CD14-positive monocyte (primary cell): Measurements from ENCODE around the gene RNGTT. TPM values are rescaled to one million over a fixed set of nuclear protein-coding genes. Genes with fewer than 3 reads are reported as not detected.

Source experiments
- DNase-seq, 3 donors: peaks; one replicate each; pipeline ENCODE4 v3.0.0-alpha.2; 2011 to 2022
- H2AFZ ChIP-seq: 2 replicates; pipeline ENCODE4 v1.6.0; 2012; ENCODE audit warnings: mild to moderate bottlenecking, low read depth, low read length, inconsistent platforms; ENCODE audit not compliant: insufficient read depth, poor library complexity, severe bottlenecking
- H3K27ac ChIP-seq, 2 donors: 1 replicate in 1 of 2; 2 replicates in 1 of 2; pipeline ENCODE4 v1.5.1; 2012 to 2013; ENCODE audit warnings: low read length in 2 of 2, control low read depth in 1 of 2, inconsistent platforms in 1 of 2, low read depth in 1 of 2, mild to moderate bottlenecking in 1 of 2
- H3K27me3 ChIP-seq, 2 donors: one replicate each; pipeline versions ENCODE4 v1.6.0 to v1.6.1; 2011 to 2013; ENCODE audit warnings: low read length in 2 of 2; ENCODE audit not compliant: control insufficient read depth in 2 of 2, insufficient read depth in 2 of 2
- H3K36me3 ChIP-seq, 2 donors: replicated peaks in 1 of 2; 1 replicate in 1 of 2; 2 replicates in 1 of 2; pipeline versions ENCODE4 v1.5.1 to v1.6.1; 2012 to 2013; ENCODE audit warnings: low read length in 2 of 2, control low read depth in 1 of 2, inconsistent platforms in 1 of 2, mild to moderate bottlenecking in 1 of 2; ENCODE audit not compliant: insufficient read depth in 2 of 2, control insufficient read depth in 1 of 2
- H3K4me1 ChIP-seq, 2 donors: 1 replicate in 1 of 2; 2 replicates in 1 of 2; pipeline versions ENCODE4 v1.5.1 to v1.6.1; 2012 to 2013; ENCODE audit warnings: low read length in 2 of 2, control low read depth in 1 of 2, inconsistent platforms in 1 of 2, mild to moderate bottlenecking in 1 of 2, moderate library complexity in 1 of 2; ENCODE audit not compliant: insufficient read depth in 2 of 2, control insufficient read depth in 1 of 2
- H3K4me2 ChIP-seq: replicated peaks from 2 replicates; pipeline ENCODE3; 2012; ENCODE audit warnings: low read length, moderate library complexity, mild to moderate bottlenecking; ENCODE audit not compliant: poor library complexity, severe bottlenecking; ENCODE audit errors: extremely low read depth
- H3K4me3 ChIP-seq, 3 experiments: fragments of 200-600 bp in 1 of 3; sonication (generic) in 1 of 3; replicated peaks in 1 of 3; 1 replicate in 2 of 3; 2 replicates in 1 of 3; pipeline ENCODE4 v1.5.1; 2011 to 2013; ENCODE audit warnings: low read length in 3 of 3, mild to moderate bottlenecking in 3 of 3, control low read depth in 2 of 3, low read depth in 2 of 3, inconsistent platforms in 1 of 3, moderate library complexity in 1 of 3
- H3K79me2 ChIP-seq: 2 replicates; pipeline ENCODE4 v1.6.0; 2012; ENCODE audit warnings: mild to moderate bottlenecking, control low read depth, inconsistent platforms, low read length, moderate library complexity; ENCODE audit not compliant: insufficient read depth
- H3K9ac ChIP-seq: 2 replicates; pipeline ENCODE4 v1.6.0; 2017; ENCODE audit warnings: low read length, mild to moderate bottlenecking; ENCODE audit not compliant: insufficient read depth, poor library complexity, severe bottlenecking
- H3K9me3 ChIP-seq, 2 donors: replicated peaks in 1 of 2; 1 replicate in 1 of 2; 2 replicates in 1 of 2; pipeline versions ENCODE4 v1.5.1 to v1.6.1; 2012 to 2013; ENCODE audit warnings: low read length in 2 of 2, control low read depth in 1 of 2; ENCODE audit not compliant: control insufficient read depth in 1 of 2, insufficient read depth in 1 of 2
- H4K20me1 ChIP-seq: 2 replicates; pipeline ENCODE4 v1.6.0; 2012; ENCODE audit warnings: mild to moderate bottlenecking, low read length, control low read depth, moderate library complexity; ENCODE audit not compliant: insufficient read depth
- H3K27ac Mint-ChIP-seq, 7 donors: one replicate each; pipeline ENCODE4 v1.8.0; 2020; ENCODE audit warnings: mild to moderate bottlenecking in 7 of 7, mixed read lengths in 7 of 7, moderate library complexity in 6 of 7, inconsistent platforms in 2 of 7
- H3K27me3 Mint-ChIP-seq, 3 donors: one replicate each; pipeline ENCODE4 v1.8.0; 2021 to 2022; ENCODE audit warnings: low read depth in 3 of 3, mild to moderate bottlenecking in 3 of 3, mixed read lengths in 3 of 3, moderate library complexity in 3 of 3, inconsistent platforms in 1 of 3
- H3K36me3 Mint-ChIP-seq, 2 donors: one replicate each; pipeline ENCODE4 v1.8.0; 2020; ENCODE audit warnings: mixed read lengths in 2 of 2, inconsistent platforms in 1 of 2, mild to moderate bottlenecking in 1 of 2
- H3K4me1 Mint-ChIP-seq: one replicate; pipeline ENCODE4 v1.8.0; 2020; ENCODE audit warnings: mild to moderate bottlenecking, mixed read lengths
- H3K4me3 Mint-ChIP-seq, 2 donors: one replicate each; pipeline ENCODE4 v1.8.0; 2020; ENCODE audit warnings: mild to moderate bottlenecking in 2 of 2, mixed read lengths in 2 of 2, moderate library complexity in 1 of 2
- H3K9me3 Mint-ChIP-seq, 7 donors: one replicate each; pipeline ENCODE4 v1.8.0; 2020 to 2022; ENCODE audit warnings: mixed read lengths in 7 of 7, mild to moderate bottlenecking in 6 of 7, moderate library complexity in 6 of 7, inconsistent platforms in 2 of 7
- CTCF ChIP-seq: fragments of 200-600 bp; IDR thresholded peaks from one replicate; pipeline ENCODE4 v1.8.0; 2022; ENCODE audit warnings: antibody characterized with exemption, mild to moderate bottlenecking
- WGBS: methylation state at CpG from one replicate; pipeline ENCODE4 v1.1.5; 2013; ENCODE audit warnings: missing lambda C conversion rate; ENCODE audit not compliant: insufficient coverage; 5-methylcytosine and 5-hydroxymethylcytosine counted together
- intact Hi-C, 2 donors: fragments of 100-400 bp; cut with micrococcal nuclease; formaldehyde crosslinking; loops; one replicate each; pipeline versions ENCODE4 v1.15.0 to v1.15.1; 2023
- polyA plus RNA-seq, 3 donors: library from polyadenylated mRNA; depleted of rRNA in 1 of 3; unstranded in 2 of 3; stranded (reverse) in 1 of 3; fragments of 300-500 nt in 2 of 3; fragments of >200 nt in 1 of 3; fragmentation: Illumina TruSeq in 2 of 3; gene quantifications; 1 replicate in 2 of 3; 2 replicates in 1 of 3; pipeline ENCODE4 v1.2.3, GENCODE V29; 2012 to 2021

RNGTT gene
- polyA plus RNA-seq, 3 donors = 2.3 to 8.6 (median 5.8) TPM

DNA sequence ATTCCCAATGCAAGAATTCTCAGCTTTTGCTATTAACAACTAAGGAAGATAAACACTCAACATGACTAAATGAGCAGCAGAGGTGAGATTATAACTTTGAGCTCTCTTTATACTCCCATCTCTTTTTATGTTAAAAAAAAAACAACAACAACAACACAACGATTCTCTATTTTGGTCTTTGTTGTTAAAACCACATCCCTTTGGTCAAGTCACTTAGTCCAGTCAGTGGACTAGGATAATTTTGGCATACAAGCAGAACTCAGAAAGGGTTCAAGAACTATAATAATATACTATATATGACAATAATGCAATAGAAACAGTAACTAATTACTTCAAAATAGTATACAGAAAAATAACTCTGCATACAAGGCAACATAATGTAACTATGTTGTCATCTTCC is 312.4 kb downstream of the RNGTT start:
- intact Hi-C loops = no loop called here
- Histone ChIP-seq H3K4me2 (no peak overlapping the region), H2AFZ (no peak overlapping the region), H3K9ac (no peak overlapping the region), H3K27ac (no peak overlapping the region), H4K20me1 (no peaks in the 10 kb centered on the region), H3K79me2 (no peaks in the 10 kb centered on the region), H3K36me3 (no peaks in the 10 kb centered on the region), H3K9me3 (no peaks in the 10 kb centered on the region), H3K27me3 (no peaks in the 10 kb centered on the region), H3K4me1 (no peaks in the 10 kb centered on the region), H3K4me3 (no peak overlapping the region)
- WGBS = no CpG with 5 or more reads among the region's 1 CpG
- H3K27me3 Mint-ChIP-seq = peaks cover 0 to 2% (median 0%) of the 10 kb centered on the region in 3 donors
- no peak overlapping the region for H3K4me3 Mint-ChIP-seq
- H3K9me3 Mint-ChIP-seq = peaks cover 0 to 8% (median 2%) of the 10 kb centered on the region in 7 donors
- H3K36me3 Mint-ChIP-seq = peaks cover 3 to 9% of the 10 kb centered on the region in 2 donors
- no peak for DNase-seq
- no peak for TF ChIP-seq CTCF
- no peaks in the 10 kb centered on the region for H3K4me1 Mint-ChIP-seq
- no peak overlapping the region for H3K27ac Mint-ChIP-seq

DNA sequence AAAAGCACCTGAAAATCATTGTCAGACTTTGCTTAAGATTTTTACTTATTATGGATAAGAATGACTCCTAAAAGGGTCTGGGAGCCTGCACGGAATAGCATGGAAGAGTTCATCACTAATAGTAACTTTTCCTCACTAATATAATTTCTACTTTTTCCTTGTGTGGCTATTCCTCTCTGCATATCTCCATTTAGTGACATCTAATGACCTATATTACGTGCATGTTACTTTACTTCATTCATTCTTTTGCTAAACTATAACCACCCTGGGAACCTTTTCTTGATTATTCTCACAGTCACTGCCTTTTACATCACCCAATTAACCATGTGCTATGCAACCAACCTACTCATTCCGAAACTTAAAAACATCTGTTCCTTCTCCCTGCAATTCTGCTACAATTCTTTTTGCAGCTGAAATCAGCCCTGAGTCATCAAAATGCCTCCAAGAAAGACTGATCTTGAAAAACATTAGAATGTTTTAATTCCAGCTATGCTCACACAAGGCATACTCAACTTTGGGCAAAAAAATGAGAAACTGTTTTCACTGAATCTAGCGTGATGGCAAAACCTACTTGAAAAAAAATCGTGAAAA is 313.3 kb downstream of the RNGTT start:
- Histone ChIP-seq H4K20me1 (no peaks in the 10 kb centered on the region), H3K27me3 (no peaks in the 10 kb centered on the region), H3K27ac (no peak overlapping the region), H3K4me3 (no peak overlapping the region), H3K4me1 (no peaks in the 10 kb centered on the region), H3K9ac (no peak overlapping the region), H3K9me3 (no peaks in the 10 kb centered on the region), H3K79me2 (no peaks in the 10 kb centered on the region), H2AFZ (no peak overlapping the region), H3K36me3 (no peaks in the 10 kb centered on the region), H3K4me2 (no peak overlapping the region)
- WGBS = 90% methylated on average over 2 of the region's 5 CpGs
- Mint-ChIP-seq H3K36me3 (peaks cover 3 to 9% of the 10 kb centered on the region in 2 donors), H3K4me3 (no peak overlapping the region), H3K9me3 (peaks cover 0 to 11% (median 2%) of the 10 kb centered on the region in 7 donors), H3K4me1 (no peaks in the 10 kb centered on the region), H3K27me3 (peaks cover 0 to 2% (median 0%) of the 10 kb centered on the region in 3 donors), H3K27ac (no peak overlapping the region)
- no peak for TF ChIP-seq CTCF
- intact Hi-C loops = no loop called here
- no peak for DNase-seq
